Hematopoietic multipotent progenitor cell treated with erythropoietin and hydrocortisone succinate and interleukin-3 and kit ligand, for 17 days (in vitro differentiated cells): Measurements from ENCODE around the gene NKG7.

Experiments used
- DNase-seq: peaks from one replicate; pipeline ENCODE4 v3.0.0-alpha.2; 2015; ENCODE audit warnings: low spot score

Gene NKG7

DNA sequence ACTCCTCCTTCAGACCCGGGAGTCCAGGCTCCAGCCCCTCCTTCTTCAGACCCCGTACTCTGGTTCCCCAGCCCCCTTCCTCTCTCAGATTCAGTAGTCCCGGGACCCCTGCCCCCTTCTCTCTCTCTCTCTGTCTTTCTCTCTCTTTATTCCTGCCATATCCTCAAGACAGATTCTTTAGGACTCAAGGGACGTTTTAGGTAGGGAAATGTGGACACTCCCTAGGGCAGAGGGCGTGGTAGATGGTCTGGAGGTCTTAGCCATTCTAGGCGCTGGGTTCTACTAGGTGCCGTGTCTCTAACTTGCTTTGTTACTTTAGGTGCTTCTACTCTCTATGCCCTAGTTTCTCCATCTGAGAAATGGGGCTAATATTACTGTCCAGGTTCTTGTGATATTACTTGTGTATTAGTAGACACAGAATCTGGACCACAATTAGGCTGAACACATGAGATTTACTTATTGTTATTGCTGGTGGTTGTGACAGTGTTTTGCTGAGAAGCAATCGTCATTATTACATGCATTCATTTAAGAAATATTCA lies 18.7 kb upstream of the NKG7 start:
- DNase-seq, result no peak

DNA sequence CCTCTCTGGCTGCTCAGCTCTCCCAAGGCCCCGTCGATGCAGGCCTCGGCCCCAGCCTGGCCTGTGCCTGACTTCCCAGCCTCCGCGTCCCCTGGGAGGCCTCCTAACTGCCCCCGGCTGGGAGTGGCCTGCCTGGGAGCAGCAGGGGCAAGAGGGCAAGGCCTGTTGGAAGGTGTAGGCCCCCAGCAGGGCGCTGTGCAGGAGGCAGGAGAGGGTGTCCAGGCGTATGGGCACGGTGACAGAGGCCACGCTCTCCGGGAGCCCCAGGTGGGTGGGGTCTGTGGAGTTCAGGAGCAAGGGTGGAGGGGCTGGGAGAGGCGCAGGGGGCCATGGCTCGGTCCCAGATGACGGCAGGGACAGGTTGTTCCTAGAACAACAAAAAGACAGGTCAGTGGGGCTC lies 16.7 kb upstream of the NKG7 start:
- DNase-seq, result no peak

DNA sequence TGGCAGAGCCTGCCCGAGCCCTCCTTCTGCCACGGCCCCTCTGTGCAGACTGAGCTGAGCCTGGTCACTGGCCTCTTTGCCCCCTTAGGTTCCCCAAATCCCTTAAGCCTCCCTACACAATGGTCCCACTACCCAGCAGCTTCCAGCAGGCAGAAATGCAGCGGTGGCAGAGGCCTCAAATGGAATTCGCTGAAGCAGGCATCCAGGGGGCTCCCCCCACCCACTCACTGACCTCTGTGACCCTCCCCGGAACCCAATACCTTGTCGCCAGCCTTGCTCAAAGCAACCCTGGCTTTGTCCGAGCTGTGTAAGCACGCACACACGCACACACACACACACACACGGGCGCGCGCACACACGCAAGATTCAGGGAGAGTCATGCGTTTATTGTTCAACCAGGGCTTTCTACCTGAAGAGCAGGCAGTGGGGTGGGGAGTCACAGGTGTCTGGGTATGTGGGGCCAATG lies 15.5 kb upstream of the NKG7 start, which contains the start of gene LIM2:
Gene LIM2, minus strand, starts transcription at position 51 of the 466 bp plus-strand sequence. CDS start 531 bp downstream, outside the sequence.
- DNase-seq, result no peak

DNA sequence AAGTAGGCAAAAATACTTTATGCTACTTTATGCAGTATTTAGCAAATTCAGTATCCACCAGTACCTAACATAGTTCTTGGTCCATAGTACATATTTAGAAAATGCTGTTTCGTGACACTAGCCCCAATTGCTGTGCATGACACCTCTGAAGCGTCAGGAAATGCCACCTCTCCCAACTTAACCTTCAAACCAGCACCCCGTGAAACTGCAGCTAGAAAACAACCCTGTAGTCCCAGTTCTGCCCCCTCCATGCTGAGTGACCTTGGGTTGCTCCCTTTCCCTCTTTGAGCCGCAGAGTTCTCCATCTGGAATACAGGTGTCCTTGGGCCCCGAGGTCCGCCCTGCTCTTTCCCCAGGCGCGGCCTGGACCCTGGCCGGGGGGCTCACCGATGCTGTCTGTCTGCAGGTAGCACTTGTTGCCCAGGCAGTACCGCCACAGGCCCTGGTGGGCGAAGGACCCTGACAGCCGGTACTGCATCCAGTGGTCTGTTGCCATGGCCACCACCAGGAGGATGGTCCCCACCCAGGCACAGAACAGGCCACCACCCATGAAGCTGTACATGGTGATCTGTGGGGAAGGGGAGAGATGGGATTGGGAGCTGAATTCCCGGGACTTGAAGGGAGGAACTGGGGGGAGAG lies 14.5 kb upstream of the NKG7 start:
- no peak for DNase-seq

DNA sequence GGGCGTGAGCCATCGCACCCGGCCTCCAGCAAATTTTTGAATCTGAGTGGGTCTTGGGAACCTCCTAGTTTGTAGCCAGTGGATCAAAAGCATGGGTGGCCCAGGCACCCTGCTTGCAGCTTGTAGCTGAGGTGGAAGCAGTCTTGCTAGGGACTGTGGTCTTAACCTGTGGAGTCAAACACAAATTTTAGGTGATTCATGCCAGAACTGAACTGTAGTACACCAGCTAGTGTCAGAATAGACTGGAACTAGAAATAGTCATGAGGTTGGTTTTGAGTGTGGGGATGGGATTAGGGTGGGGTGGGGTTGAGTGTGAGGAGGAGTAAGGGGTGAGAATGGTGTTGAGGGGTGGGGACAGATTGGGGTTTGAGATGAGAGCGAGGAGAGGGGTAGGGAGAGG lies 9.6 kb upstream of the NKG7 start:
- DNase-seq, result no peak

- no peak for DNase-seq
Measured at GRCh38 chr19:51380379-51380778, 7.9 kb upstream of the NKG7 start.

- no peak for DNase-seq
Measured at GRCh38 chr19:51377422-51377821, 5.0 kb upstream of the NKG7 start.

DNA sequence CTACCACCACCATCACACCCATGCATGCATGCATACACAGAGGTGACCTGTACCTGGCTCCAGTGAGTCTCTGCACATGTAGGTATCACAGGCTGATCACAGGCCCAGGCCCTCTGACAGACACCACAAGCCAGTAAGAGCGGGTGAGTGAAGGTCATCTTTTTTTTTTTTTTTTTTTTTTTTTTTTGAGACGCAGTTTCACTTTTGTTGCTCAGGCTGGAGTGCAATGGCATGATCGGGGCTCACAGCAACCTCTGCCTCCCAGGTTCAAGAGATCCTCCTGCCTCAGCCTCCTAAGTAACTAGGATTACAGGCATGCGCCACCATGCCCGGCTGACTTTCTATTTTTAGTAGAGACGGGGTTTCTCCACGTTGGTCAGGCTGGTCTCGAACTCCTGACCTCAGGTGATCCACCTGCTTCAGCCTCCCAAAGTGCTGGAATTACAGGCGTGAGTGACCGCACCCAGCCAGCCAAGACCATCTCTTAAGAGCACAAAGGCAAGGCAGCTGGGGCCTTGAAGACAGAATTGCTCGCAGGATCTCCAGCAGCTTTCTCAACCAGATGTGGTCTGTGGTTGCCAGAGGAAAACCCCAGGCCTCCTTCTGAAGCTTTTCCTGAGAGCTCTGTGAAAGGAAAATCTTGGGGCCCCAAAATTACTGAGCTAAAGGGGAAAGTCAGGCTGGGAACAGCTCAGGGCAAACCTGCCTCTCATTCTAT lies 3.2 kb upstream of the NKG7 start:
- no peak for DNase-seq

DNA sequence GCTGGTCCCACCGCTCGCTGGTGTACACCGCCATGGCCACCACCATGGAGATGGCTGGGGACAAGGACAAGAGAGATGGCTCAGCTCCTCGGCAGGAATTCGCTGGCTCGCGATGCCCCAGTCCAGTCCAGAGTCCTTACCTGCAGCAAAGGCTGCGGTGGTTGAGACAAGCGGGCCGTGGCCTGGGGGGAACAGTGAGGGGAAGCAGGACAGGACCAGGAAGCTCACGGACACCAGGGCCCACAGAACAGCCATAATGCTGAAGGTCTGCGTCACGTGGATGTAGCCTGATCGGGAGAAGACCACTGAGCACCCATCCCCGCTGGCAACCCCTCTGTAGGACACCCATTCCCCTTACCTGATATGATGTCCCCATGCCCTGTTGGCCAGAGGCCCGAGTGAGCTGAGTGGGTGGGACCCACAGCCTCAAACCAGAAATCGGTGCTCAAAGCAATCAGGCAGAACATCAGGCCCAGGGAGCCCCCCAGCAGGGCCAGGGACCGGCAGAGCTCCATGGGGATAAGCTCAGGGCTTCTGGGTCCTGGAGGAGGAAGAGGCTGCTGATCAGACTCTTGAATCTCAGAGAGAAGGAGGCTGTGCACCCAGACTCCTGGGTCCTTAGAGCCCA lies 319 bp downstream of the NKG7 start:
- DNase-seq, result no peak

DNA sequence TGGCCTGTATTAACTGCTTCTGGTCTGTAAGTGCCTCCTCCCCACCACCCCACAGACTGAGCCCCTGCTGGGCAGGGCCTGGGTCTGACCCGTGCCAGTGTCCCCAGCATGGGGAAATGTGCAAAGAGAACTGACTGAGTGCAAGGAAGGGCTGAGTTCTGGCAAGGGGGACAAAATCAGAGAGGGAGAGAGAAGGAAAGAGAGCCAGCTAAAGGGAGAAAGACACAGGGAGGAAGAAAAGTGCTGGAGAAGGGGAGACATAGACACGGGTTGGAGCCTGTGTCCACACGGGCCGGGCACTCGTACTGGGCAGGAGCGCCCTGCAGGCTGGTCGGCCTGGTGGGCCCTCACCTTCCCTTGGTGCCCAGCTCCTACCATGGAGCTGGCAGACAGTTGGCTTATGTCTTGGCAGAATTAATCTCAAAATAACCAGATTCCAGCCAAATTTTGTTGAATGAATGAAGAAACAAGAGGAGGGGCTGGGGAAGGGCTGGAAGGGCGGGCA lies 1.2 kb downstream of the NKG7 start:
- DNase-seq, result no peak

DNA sequence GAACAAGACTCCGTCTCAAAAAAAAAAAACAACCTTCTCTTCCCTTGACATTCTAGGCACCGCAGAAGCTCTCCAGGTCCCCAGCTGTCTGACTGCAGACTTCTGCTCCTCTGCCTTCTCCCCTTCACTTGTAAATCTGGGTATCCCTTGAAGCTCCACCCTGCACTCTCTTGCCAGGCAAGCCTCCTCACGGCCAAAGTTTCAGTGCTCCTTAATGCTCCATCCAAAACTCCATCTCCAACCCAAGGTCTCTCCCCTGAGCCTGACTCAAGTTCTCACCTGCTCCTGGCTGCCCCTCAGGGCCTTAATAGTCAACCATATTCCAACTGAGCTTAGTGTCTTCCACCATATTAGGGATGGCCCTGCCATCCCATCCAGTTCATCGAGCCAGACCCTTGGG lies 2.2 kb downstream of the NKG7 start:
- DNase-seq, result no peak

- no peak for DNase-seq
Measured at GRCh38 chr19:51368366-51369282, 3.8 kb downstream of the NKG7 start, which contains the start of gene CLDND2. TSS of gene CLDND2 (minus strand) at chr19:51369003. CDS start at chr19:51368577, 426 bp downstream.

DNA sequence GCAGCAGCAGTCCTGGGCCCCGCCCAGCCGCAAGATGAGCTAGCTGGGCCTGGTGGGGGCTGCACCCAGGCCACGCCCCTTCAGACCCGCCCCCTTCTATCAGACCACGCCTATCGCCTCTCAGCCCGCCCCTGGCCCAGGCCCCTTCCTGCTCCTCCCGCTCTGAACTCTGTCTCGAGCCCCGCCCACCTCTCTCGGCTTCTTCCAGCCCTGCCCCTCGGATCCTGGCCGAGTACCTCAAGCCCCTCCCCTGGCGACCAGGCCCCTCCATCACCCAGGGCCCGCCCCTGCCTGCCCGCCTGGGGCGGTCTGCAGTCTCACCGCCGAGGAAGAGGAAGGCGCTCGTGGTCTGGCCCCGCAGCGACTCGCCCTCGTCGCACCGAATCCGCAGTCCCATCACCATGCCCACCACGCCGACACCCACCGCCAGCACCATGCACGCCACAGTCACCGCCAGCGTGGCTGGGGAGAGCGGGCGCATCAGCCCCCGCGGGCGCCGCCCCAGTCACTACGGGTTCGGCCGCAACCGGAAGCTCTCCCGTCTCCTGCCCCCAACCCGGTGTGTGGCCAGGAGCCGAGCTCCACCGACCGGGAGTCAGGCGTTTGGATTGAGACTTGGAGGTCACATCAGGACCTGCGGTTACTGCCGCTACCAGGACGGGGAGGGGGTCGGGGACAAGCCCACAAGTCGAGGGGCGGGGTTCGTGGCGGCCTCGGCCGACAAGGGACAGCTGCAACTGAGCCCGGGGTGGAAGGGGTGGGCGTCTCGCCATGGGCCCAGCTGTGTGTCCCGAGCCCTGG lies 4.7 kb downstream of the NKG7 start:
- peak; percentile 93 for DNase-seq

GRCh38 chr19:51367255-51367564 lies 5.2 kb downstream of the NKG7 start:
- DNase-seq, result no peak

GRCh38 chr19:51366389-51367254 lies 5.8 kb downstream of the NKG7 start:
- peak; percentile 94 for DNase-seq

- DNase-seq, result no peak
Measured at GRCh38 chr19:51365965-51366388, 6.5 kb downstream of the NKG7 start, which contains the start of gene ETFB. TSS of gene ETFB (minus strand) at chr19:51366388. CDS start at chr19:51366326, 62 bp downstream.

DNA sequence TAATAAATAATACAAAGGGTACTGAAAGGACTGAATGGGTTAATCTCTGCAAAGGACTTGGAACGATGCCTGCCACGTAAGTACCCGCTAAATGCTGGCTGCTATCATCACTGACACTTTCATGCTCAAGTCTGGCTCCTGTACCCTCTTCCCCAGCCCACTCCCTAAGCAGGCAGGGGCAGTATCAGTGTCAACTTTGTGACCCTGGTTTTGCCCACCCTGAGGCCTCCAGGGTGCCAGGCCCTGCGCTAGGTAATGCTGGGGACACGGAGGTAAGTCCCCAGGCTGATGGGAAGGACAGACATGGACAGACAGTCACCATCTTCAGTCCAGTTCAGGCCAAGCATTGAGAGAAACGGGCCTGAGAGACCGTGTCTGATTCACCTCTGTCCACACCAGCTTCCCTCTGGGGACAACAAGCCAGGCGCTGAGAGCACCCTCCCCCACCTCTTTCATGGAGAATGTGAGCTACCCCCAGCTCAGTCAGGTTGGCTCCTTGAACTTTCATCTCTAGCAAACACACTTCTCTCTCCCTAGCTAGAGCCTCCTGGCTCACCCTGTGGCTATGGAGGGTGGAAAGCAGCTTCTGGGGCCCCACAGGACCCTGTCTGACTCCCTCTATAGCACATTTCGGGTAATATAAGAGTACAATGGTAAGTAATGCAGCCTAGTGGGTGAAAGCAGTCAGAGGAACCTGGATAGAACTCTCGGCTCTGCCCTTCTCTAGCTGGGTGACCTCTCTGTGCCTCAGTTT lies 7.1 kb downstream of the NKG7 start:
- DNase-seq, result peak; percentile 55

DNA sequence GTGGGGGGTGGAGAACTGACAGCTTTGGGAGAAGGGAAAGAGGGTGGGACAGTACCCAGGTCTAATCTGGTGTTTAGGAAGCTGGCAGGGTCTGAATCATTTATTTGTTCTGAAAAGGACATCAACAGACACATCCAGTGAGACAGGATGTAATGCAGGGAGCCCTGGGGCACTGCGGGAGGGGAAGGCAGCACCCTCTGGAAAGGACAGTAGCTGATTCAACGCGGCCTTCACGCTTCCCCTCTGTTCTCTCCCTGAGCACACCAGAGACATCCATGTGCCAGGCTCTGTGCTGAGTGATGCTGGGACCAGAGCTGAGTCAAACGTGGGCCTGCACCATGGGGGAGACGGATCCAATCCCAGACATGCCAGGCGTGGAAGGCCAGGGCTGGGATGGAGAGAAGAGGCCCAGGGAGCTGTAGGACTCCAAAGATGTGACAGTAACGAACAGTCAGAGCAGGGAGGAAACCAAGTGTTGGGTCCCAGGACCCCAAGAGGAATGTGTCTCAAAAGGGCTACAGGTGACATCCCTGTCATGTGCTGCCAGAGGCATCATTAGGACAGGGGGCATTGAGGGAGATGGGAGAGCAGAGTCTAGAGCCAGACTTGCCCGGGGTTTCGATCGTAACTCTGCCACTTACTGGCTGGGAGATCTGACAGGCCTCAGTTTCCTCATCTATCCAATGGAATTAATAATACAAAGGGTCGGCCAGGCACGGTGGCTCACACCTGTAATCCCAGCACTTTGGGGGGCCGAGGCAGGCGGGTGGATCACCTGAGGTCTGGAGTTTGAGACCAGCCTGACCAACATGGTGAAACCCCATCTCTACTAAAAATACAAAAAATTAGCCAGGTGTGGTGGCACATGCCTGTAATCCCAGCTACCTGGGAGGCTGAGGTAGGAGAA lies 8.0 kb downstream of the NKG7 start:
- no peak for DNase-seq
